GM12874 (cell line): ENCODE data around the gene XXYLT1.
A peak's percentile ranks its signal among the peaks of the same experiment; 100 is the strongest.

Experiments used
- CTCF ChIP-seq: IDR thresholded peaks from 2 replicates; pipeline ENCODE4 v1.5.1; 2011; ENCODE audit warnings: low read depth, mild to moderate bottlenecking, control low read depth, low read length, moderate library complexity; ENCODE audit not compliant: insufficient read depth

The XXYLT1 gene

GRCh38 chr3:195263193-195263924 is 7.6 kb downstream of the XXYLT1 start:
- no peak for TF ChIP-seq CTCF

- no peak for TF ChIP-seq CTCF
Measured at GRCh38 chr3:195261925-195262324, 9.0 kb downstream of the XXYLT1 start.

GRCh38 chr3:195260280-195260905 is 10.6 kb downstream of the XXYLT1 start:
- TF ChIP-seq CTCF = no peak

- TF ChIP-seq CTCF = peak; percentile 77
Measured at GRCh38 chr3:195259475-195260279, 11.3 kb downstream of the XXYLT1 start.

GRCh38 chr3:195259154-195259474 is 11.8 kb downstream of the XXYLT1 start:
- TF ChIP-seq CTCF = no peak

GRCh38 chr3:195258449-195259153 is 12.4 kb downstream of the XXYLT1 start:
- no peak for TF ChIP-seq CTCF
